ENCODE results near the gene ATP6V0A1.

DNA sequence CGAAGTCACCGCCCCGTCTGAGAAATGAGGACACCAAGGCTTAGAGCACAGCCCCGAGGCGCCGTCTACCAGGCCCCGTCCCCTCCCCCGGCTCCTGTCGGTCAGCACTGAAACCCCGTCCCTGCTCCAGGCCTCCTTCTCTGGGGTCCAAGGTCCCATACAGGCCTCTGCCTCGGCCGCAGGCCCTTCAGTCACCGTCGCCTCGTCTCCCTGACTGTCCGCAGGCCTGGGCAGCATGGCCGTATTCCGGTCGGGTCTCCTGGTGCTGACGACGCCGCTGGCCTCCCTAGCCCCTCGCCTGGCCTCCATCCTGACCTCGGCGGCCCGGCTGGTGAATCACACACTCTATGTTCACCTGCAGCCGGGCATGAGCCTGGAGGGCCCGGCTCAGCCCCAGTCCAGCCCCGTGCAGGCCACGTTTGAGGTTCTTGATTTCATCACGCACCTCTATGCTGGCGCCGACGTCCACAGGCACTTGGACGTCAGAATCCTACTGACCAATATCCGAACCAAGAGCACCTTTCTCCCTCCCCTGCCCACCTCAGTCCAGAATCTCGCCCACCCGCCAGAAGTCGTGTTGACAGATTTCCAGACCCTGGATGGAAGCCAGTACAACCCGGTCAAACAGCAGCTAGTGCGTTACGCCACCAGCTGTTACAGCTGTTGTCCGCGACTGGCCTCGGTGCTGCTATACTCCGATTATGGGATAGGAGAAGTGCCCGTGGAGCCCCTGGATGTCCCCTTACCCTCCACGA is 103.9 kb downstream of the ATP6V0A1 start:
- TF ChIP-seq, protein P1, sequence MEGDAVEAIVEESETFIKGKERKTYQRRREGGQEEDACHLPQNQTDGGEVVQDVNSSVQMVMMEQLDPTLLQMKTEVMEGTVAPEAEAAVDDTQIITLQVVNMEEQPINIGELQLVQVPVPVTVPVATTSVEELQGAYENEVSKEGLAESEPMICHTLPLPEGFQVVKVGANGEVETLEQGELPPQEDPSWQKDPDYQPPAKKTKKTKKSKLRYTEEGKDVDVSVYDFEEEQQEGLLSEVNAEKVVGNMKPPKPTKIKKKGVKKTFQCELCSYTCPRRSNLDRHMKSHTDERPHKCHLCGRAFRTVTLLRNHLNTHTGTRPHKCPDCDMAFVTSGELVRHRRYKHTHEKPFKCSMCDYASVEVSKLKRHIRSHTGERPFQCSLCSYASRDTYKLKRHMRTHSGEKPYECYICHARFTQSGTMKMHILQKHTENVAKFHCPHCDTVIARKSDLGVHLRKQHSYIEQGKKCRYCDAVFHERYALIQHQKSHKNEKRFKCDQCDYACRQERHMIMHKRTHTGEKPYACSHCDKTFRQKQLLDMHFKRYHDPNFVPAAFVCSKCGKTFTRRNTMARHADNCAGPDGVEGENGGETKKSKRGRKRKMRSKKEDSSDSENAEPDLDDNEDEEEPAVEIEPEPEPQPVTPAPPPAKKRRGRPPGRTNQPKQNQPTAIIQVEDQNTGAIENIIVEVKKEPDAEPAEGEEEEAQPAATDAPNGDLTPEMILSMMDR (IDR thresholded peaks at IDR 0.05) = no peak
- no peak for TF ChIP-seq POLR2A (IDR thresholded peaks at IDR 0.05)
- no peak for TF ChIP-seq POLR2AphosphoS5 (IDR thresholded peaks at IDR 0.05)
